ENCODE data around the gene KLK7.

KLK7 gene

GRCh38 chr19:50967929-50968715 lies 15.6 kb downstream of the KLK7 start:
- Histone ChIP-seq H3K4me3 (ENCODE audit: low read length in 2 of 2) (no peak overlapping the region), H3K4me1 (ENCODE audit: control insufficient read depth in 2 of 2, insufficient read depth in 2 of 2, low read length in 2 of 2) (no peaks in the 10 kb centered on the region), H3K9ac (ENCODE audit: low read depth in 1 of 2, low read length in 2 of 2) (no peak overlapping the region), H3K27me3 (ENCODE audit: control insufficient read depth in 2 of 2, insufficient read depth in 2 of 2, low read length in 2 of 2) (peaks cover 1 to 3% of the 10 kb centered on the region in 2 donors), H3K9me3 (ENCODE audit: control insufficient read depth in 2 of 2, low read length in 2 of 2) (no peaks in the 10 kb centered on the region), H3K27ac (ENCODE audit: low read depth in 2 of 2, low read length in 2 of 2) (no peak overlapping the region), H3K36me3 (ENCODE audit: control insufficient read depth in 2 of 2, insufficient read depth in 2 of 2, low read length in 2 of 2) (no peaks in the 10 kb centered on the region)

DNA sequence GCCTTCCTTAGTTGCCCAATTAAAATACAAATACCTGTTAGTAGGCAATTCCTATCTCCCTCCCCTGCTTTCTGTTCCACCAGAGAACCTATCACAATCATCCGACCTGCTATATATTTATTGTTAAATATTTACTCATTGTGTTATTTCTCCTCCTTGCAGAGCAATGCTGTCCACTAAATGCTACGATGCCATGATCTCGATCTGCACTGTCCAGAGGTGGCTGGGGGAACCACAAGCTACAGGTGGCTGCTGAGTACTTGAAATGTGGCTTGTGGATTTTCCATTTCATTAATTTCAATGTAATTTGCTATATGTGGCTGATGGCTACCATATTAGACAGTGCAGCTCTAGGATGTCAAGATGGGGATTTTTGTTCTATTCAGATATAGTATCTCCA lies 19.5 kb downstream of the KLK7 start:
- Histone ChIP-seq H3K9ac (ENCODE audit: low read depth in 1 of 2, low read length in 2 of 2) (no peak overlapping the region), H3K4me3 (ENCODE audit: low read length in 2 of 2) (no peak overlapping the region), H3K9me3 (ENCODE audit: control insufficient read depth in 2 of 2, low read length in 2 of 2) (no peaks in the 10 kb centered on the region), H3K4me1 (ENCODE audit: control insufficient read depth in 2 of 2, insufficient read depth in 2 of 2, low read length in 2 of 2) (no peaks in the 10 kb centered on the region), H3K36me3 (ENCODE audit: control insufficient read depth in 2 of 2, insufficient read depth in 2 of 2, low read length in 2 of 2) (no peaks in the 10 kb centered on the region), H3K27me3 (ENCODE audit: control insufficient read depth in 2 of 2, insufficient read depth in 2 of 2, low read length in 2 of 2) (no peaks in the 10 kb centered on the region), H3K27ac (ENCODE audit: low read depth in 2 of 2, low read length in 2 of 2) (no peak overlapping the region)

DNA sequence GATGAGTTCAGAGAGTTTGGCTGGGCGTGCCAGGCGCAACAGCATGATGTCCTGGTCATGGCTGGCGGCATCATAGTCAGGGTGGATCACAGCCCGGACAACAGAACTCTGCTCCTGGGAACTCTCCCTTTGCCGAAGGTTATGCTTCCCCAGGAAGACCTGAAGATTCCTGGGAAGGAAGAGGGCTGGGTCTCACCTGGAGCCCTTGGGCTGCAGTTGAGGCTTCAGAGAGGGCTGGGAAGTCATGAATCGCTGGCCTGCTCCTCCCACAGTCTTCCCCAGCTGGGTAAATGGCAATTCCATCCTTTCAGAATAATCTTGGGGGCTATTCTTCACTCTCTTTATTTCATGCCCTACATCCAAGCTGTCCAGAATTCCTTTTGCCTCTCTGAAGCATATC lies 20.3 kb downstream of the KLK7 start:
- Histone ChIP-seq H3K27ac (ENCODE audit: low read depth in 2 of 2, low read length in 2 of 2) (no peak overlapping the region), H3K4me1 (ENCODE audit: control insufficient read depth in 2 of 2, insufficient read depth in 2 of 2, low read length in 2 of 2) (no peaks in the 10 kb centered on the region), H3K27me3 (ENCODE audit: control insufficient read depth in 2 of 2, insufficient read depth in 2 of 2, low read length in 2 of 2) (no peaks in the 10 kb centered on the region)

GRCh38 chr19:50962245-50962644 lies 21.5 kb downstream of the KLK7 start:
- no peak overlapping the region for H3K27ac ChIP-seq (ENCODE audit: low read depth in 2 of 2, low read length in 2 of 2)
- no peak overlapping the region for H3K4me3 ChIP-seq (ENCODE audit: low read length in 2 of 2)
- no peaks in the 10 kb centered on the region for H3K27me3 ChIP-seq (ENCODE audit: control insufficient read depth in 2 of 2, insufficient read depth in 2 of 2, low read length in 2 of 2)

More for the DNA sequence above, 20.3 kb downstream of the KLK7 start:
- Histone ChIP-seq H3K36me3 (ENCODE audit: control insufficient read depth in 2 of 2, insufficient read depth in 2 of 2, low read length in 2 of 2) (no peaks in the 10 kb centered on the region), H3K9me3 (ENCODE audit: control insufficient read depth in 2 of 2, low read length in 2 of 2) (no peaks in the 10 kb centered on the region), H3K9ac (ENCODE audit: low read depth in 1 of 2, low read length in 2 of 2) (no peak overlapping the region), H3K4me3 (ENCODE audit: low read length in 2 of 2) (no peak overlapping the region)

GRCh38 chr19:50959731-50960500 lies 23.8 kb downstream of the KLK7 start:
- no peak overlapping the region for H3K27ac ChIP-seq (ENCODE audit: low read depth in 2 of 2, low read length in 2 of 2)
- H3K27me3 ChIP-seq (ENCODE audit: control insufficient read depth in 2 of 2, insufficient read depth in 2 of 2, low read length in 2 of 2): no peaks in the 10 kb centered on the region
- no peaks in the 10 kb centered on the region for H3K36me3 ChIP-seq (ENCODE audit: control insufficient read depth in 2 of 2, insufficient read depth in 2 of 2, low read length in 2 of 2)
- H3K9ac ChIP-seq (ENCODE audit: low read depth in 1 of 2, low read length in 2 of 2): no peak overlapping the region
- no peaks in the 10 kb centered on the region for H3K9me3 ChIP-seq (ENCODE audit: control insufficient read depth in 2 of 2, low read length in 2 of 2)
- H3K4me1 ChIP-seq (ENCODE audit: control insufficient read depth in 2 of 2, insufficient read depth in 2 of 2, low read length in 2 of 2): no peaks in the 10 kb centered on the region
- H3K4me3 ChIP-seq (ENCODE audit: low read length in 2 of 2): no peak overlapping the region

More at GRCh38 chr19:50962245-50962644, 21.5 kb downstream of the KLK7 start:
- no peaks in the 10 kb centered on the region for H3K9me3 ChIP-seq (ENCODE audit: control insufficient read depth in 2 of 2, low read length in 2 of 2)
- no peaks in the 10 kb centered on the region for H3K36me3 ChIP-seq (ENCODE audit: control insufficient read depth in 2 of 2, insufficient read depth in 2 of 2, low read length in 2 of 2)
- no peaks in the 10 kb centered on the region for H3K4me1 ChIP-seq (ENCODE audit: control insufficient read depth in 2 of 2, insufficient read depth in 2 of 2, low read length in 2 of 2)
- H3K9ac ChIP-seq (ENCODE audit: low read depth in 1 of 2, low read length in 2 of 2): no peak overlapping the region

- Histone ChIP-seq H3K36me3 (ENCODE audit: control insufficient read depth in 2 of 2, insufficient read depth in 2 of 2, low read length in 2 of 2) (no peaks in the 10 kb centered on the region), H3K4me3 (ENCODE audit: low read length in 2 of 2) (no peak overlapping the region), H3K4me1 (ENCODE audit: control insufficient read depth in 2 of 2, insufficient read depth in 2 of 2, low read length in 2 of 2) (no peaks in the 10 kb centered on the region), H3K27ac (ENCODE audit: low read depth in 2 of 2, low read length in 2 of 2) (no peak overlapping the region), H3K27me3 (ENCODE audit: control insufficient read depth in 2 of 2, insufficient read depth in 2 of 2, low read length in 2 of 2) (no peaks in the 10 kb centered on the region), H3K9ac (ENCODE audit: low read depth in 1 of 2, low read length in 2 of 2) (no peak overlapping the region), H3K9me3 (ENCODE audit: control insufficient read depth in 2 of 2, low read length in 2 of 2) (no peaks in the 10 kb centered on the region)
Observed at GRCh38 chr19:50957587-50957986, 26.1 kb downstream of the KLK7 start.

- Histone ChIP-seq H3K36me3 (ENCODE audit: control insufficient read depth in 2 of 2, insufficient read depth in 2 of 2, low read length in 2 of 2) (no peaks in the 10 kb centered on the region), H3K27ac (ENCODE audit: low read depth in 2 of 2, low read length in 2 of 2) (no peak within 1 kb of the TSS), H3K27me3 (ENCODE audit: control insufficient read depth in 2 of 2, insufficient read depth in 2 of 2, low read length in 2 of 2) (no peaks in the 10 kb centered on the region), H3K4me1 (ENCODE audit: control insufficient read depth in 2 of 2, insufficient read depth in 2 of 2, low read length in 2 of 2) (no peaks in the 10 kb centered on the region), H3K9ac (ENCODE audit: low read depth in 1 of 2, low read length in 2 of 2) (no peak within 1 kb of the TSS), H3K4me3 (ENCODE audit: low read length in 2 of 2) (no peak within 1 kb of the TSS), H3K9me3 (ENCODE audit: control insufficient read depth in 2 of 2, low read length in 2 of 2) (no peaks in the 10 kb centered on the region)
Observed at GRCh38 chr19:50952910-50953309, 30.8 kb downstream of the KLK7 start, which contains the start of gene KLK5. KLK5 (minus strand) TSS chr19:50953038; CDS start chr19:50952657, 381 bp downstream.

DNA sequence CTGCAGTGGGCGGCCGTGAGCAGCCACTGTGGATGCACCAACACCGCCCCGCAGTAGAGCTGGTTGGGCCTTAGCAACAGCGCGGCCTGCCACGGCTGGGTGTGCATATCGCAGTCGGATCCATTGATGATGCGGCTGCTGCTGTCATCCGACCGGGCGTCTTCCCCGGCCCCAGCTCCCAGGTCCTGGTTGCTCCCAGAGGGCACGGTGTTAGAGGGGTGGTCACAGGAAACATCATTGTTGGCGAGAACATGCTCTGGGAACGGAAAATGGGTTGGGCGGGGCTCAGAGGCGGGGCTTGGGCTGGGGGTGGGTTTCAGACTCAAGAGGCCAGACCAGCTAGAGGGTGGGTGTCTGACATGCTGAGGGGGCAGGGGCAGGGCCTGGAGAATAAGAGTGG lies 33.9 kb downstream of the KLK7 start:
- no peak overlapping the region for H3K27ac ChIP-seq (ENCODE audit: low read depth in 2 of 2, low read length in 2 of 2)
- no peak overlapping the region for H3K4me3 ChIP-seq (ENCODE audit: low read length in 2 of 2)
- no peaks in the 10 kb centered on the region for H3K4me1 ChIP-seq (ENCODE audit: control insufficient read depth in 2 of 2, insufficient read depth in 2 of 2, low read length in 2 of 2)
- H3K9ac ChIP-seq (ENCODE audit: low read depth in 1 of 2, low read length in 2 of 2): no peak overlapping the region
- no peaks in the 10 kb centered on the region for H3K27me3 ChIP-seq (ENCODE audit: control insufficient read depth in 2 of 2, insufficient read depth in 2 of 2, low read length in 2 of 2)
- no peaks in the 10 kb centered on the region for H3K36me3 ChIP-seq (ENCODE audit: control insufficient read depth in 2 of 2, insufficient read depth in 2 of 2, low read length in 2 of 2)
- H3K9me3 ChIP-seq (ENCODE audit: control insufficient read depth in 2 of 2, low read length in 2 of 2): no peaks in the 10 kb centered on the region

- Histone ChIP-seq H3K4me3 (ENCODE audit: low read length in 2 of 2) (no peak overlapping the region), H3K27me3 (ENCODE audit: control insufficient read depth in 2 of 2, insufficient read depth in 2 of 2, low read length in 2 of 2) (no peaks in the 10 kb centered on the region), H3K36me3 (ENCODE audit: control insufficient read depth in 2 of 2, insufficient read depth in 2 of 2, low read length in 2 of 2) (no peaks in the 10 kb centered on the region), H3K27ac (ENCODE audit: low read depth in 2 of 2, low read length in 2 of 2) (no peak overlapping the region), H3K9ac (ENCODE audit: low read depth in 1 of 2, low read length in 2 of 2) (no peak overlapping the region), H3K9me3 (ENCODE audit: control insufficient read depth in 2 of 2, low read length in 2 of 2) (no peaks in the 10 kb centered on the region), H3K4me1 (ENCODE audit: control insufficient read depth in 2 of 2, insufficient read depth in 2 of 2, low read length in 2 of 2) (no peaks in the 10 kb centered on the region)
Observed at GRCh38 chr19:50947123-50947522, 36.6 kb downstream of the KLK7 start.

- Histone ChIP-seq H3K36me3 (ENCODE audit: control insufficient read depth in 2 of 2, insufficient read depth in 2 of 2, low read length in 2 of 2) (no peaks in the 10 kb centered on the region), H3K27ac (ENCODE audit: low read depth in 2 of 2, low read length in 2 of 2) (no peak overlapping the region), H3K9ac (ENCODE audit: low read depth in 1 of 2, low read length in 2 of 2) (no peak overlapping the region), H3K27me3 (ENCODE audit: control insufficient read depth in 2 of 2, insufficient read depth in 2 of 2, low read length in 2 of 2) (no peaks in the 10 kb centered on the region), H3K4me3 (ENCODE audit: low read length in 2 of 2) (no peak overlapping the region), H3K9me3 (ENCODE audit: control insufficient read depth in 2 of 2, low read length in 2 of 2) (no peaks in the 10 kb centered on the region), H3K4me1 (ENCODE audit: control insufficient read depth in 2 of 2, insufficient read depth in 2 of 2, low read length in 2 of 2) (no peaks in the 10 kb centered on the region)
Observed at GRCh38 chr19:50944795-50945194, 38.9 kb downstream of the KLK7 start.
